22Rv1 (cell line): ENCODE results near the gene TMC7.

Experiments
- CTCF ChIP-seq: fragments of 450-650 bp; IDR thresholded peaks from 2 replicates; pipeline ENCODE4 v1.5.1; 2017; ENCODE audit warnings: mild to moderate bottlenecking
- ZFX ChIP-seq: fragments of 450-650 bp; IDR thresholded peaks from 2 replicates; pipeline ENCODE4 v1.6.1; 2017; ENCODE audit warnings: antibody characterized with exemption, borderline replicate concordance

GRCh38 chr16:19075511-19075910, 91.8 kb downstream of the TMC7 start:
- TF ChIP-seq CTCF = no peak
- TF ChIP-seq ZFX = no peak
